ACHN (cell line): ENCODE measurements around the gene TBC1D22A.

Experiments used
- DNase-seq: peaks from one replicate; pipeline ENCODE4 v3.0.0-alpha.2; 2015
- in situ Hi-C: cut with HindIII; loops from 2 replicates; pipeline ENCODE4 v1.10.0; 2017; ENCODE audit warnings: low sequenced_read_pairs, low pct_ligation_motif_present, low pct_unique_long_range_greater_than_20kb

The TBC1D22A gene

GRCh38 chr22:46735747-46736608, 26.5 kb upstream of the TBC1D22A start:
- in situ Hi-C loops: no loop called here
- DNase-seq: no peak

GRCh38 chr22:46736705-46737104, 25.7 kb upstream of the TBC1D22A start:
- in situ Hi-C loops: no loop called here

GRCh38 chr22:46737105-46737975, 25.1 kb upstream of the TBC1D22A start:
- peak; percentile 17 for DNase-seq
- in situ Hi-C loops: no loop called here

More at GRCh38 chr22:46736705-46737104, 25.7 kb upstream of the TBC1D22A start:
- DNase-seq: no peak

GRCh38 chr22:46737976-46738646, 24.3 kb upstream of the TBC1D22A start, which contains the start of gene CERK:
Gene CERK (minus strand): TSS chr22:46738252. CDS start chr22:46738148, 104 bp downstream.
- in situ Hi-C loops: no loop called here
- peak; percentile 73 for DNase-seq

GRCh38 chr22:46738647-46739093, 23.8 kb upstream of the TBC1D22A start:
- DNase-seq: peak; percentile 47
- in situ Hi-C loops: no loop called here

- peak; percentile 79 for DNase-seq
- in situ Hi-C loops: no loop called here
Observed at GRCh38 chr22:46739094-46739870, 23.2 kb upstream of the TBC1D22A start.

GRCh38 chr22:46740910-46741780, 21.3 kb upstream of the TBC1D22A start:
- in situ Hi-C loops: no loop called here
- DNase-seq: no peak

GRCh38 chr22:46741974-46742519, 20.4 kb upstream of the TBC1D22A start:
- in situ Hi-C loops: no loop called here
- no peak for DNase-seq

- in situ Hi-C loops: no loop called here
- no peak for DNase-seq
Observed at GRCh38 chr22:46742576-46743221, 19.8 kb upstream of the TBC1D22A start.

GRCh38 chr22:46744581-46744980, 17.9 kb upstream of the TBC1D22A start:
- in situ Hi-C loops: no loop called here
- DNase-seq: no peak

GRCh38 chr22:46746192-46746591, 16.3 kb upstream of the TBC1D22A start:
- in situ Hi-C loops: no loop called here
- no peak for DNase-seq

- in situ Hi-C loops: no loop called here
- no peak for DNase-seq
Observed at GRCh38 chr22:46746620-46747019, 15.8 kb upstream of the TBC1D22A start.

- DNase-seq: no peak
- in situ Hi-C loops: no loop called here
Observed at GRCh38 chr22:46747646-46748045, 14.8 kb upstream of the TBC1D22A start.

- in situ Hi-C loops: no loop called here
Observed at GRCh38 chr22:46748206-46748907, 14.1 kb upstream of the TBC1D22A start.

GRCh38 chr22:46748908-46749675, 13.4 kb upstream of the TBC1D22A start:
- in situ Hi-C loops: no loop called here
- no peak for DNase-seq

More at GRCh38 chr22:46748206-46748907, 14.1 kb upstream of the TBC1D22A start:
- no peak for DNase-seq
